ENCODE results near the gene PTPRZ1.

Gene PTPRZ1

GRCh38 chr7:121891731-121892130 lies 18.8 kb downstream of the PTPRZ1 start:
- DNase-seq (ENCODE audit: low read depth), result no peak

- DNase-seq (ENCODE audit: low read depth), result no peak
Observed at GRCh38 chr7:121901026-121901425, 28.1 kb downstream of the PTPRZ1 start.

- DNase-seq (ENCODE audit: low read depth), result no peak
Observed at GRCh38 chr7:121904120-121904519, 31.2 kb downstream of the PTPRZ1 start.

GRCh38 chr7:121908042-121908441 lies 35.1 kb downstream of the PTPRZ1 start:
- no peak for DNase-seq (ENCODE audit: low read depth)

GRCh38 chr7:121909716-121910345 lies 36.9 kb downstream of the PTPRZ1 start:
- no peak for DNase-seq (ENCODE audit: low read depth)

GRCh38 chr7:121913947-121914675 lies 41.1 kb downstream of the PTPRZ1 start:
- DNase-seq (ENCODE audit: low read depth), result no peak

- DNase-seq (ENCODE audit: low read depth), result no peak
Observed at GRCh38 chr7:121914676-121915279, 41.8 kb downstream of the PTPRZ1 start.

- no peak for DNase-seq (ENCODE audit: low read depth)
Observed at GRCh38 chr7:121916211-121916610, 43.2 kb downstream of the PTPRZ1 start.

GRCh38 chr7:121919986-121920385 lies 47.0 kb downstream of the PTPRZ1 start:
- DNase-seq (ENCODE audit: low read depth), result no peak

GRCh38 chr7:121924269-121925186 lies 51.6 kb downstream of the PTPRZ1 start:
- DNase-seq (ENCODE audit: low read depth), result no peak

GRCh38 chr7:121931149-121931902 lies 58.4 kb downstream of the PTPRZ1 start:
- no peak for DNase-seq (ENCODE audit: low read depth)

- DNase-seq (ENCODE audit: low read depth), result no peak
Observed at GRCh38 chr7:121932768-121933167, 59.8 kb downstream of the PTPRZ1 start.

- no peak for DNase-seq (ENCODE audit: low read depth)
Observed at GRCh38 chr7:121936951-121937623, 64.1 kb downstream of the PTPRZ1 start.

GRCh38 chr7:121938429-121938996 lies 65.6 kb downstream of the PTPRZ1 start:
- DNase-seq (ENCODE audit: low read depth), result no peak

- no peak for DNase-seq (ENCODE audit: low read depth)
Observed at GRCh38 chr7:121940918-121941317, 68.0 kb downstream of the PTPRZ1 start.

- DNase-seq (ENCODE audit: low read depth), result no peak
Observed at GRCh38 chr7:121941830-121942229, 68.9 kb downstream of the PTPRZ1 start.

- DNase-seq (ENCODE audit: low read depth), result no peak
Observed at GRCh38 chr7:121945066-121945465, 72.1 kb downstream of the PTPRZ1 start.

GRCh38 chr7:121945480-121946236 lies 72.7 kb downstream of the PTPRZ1 start:
- DNase-seq (ENCODE audit: low read depth), result no peak

- no peak for DNase-seq (ENCODE audit: low read depth)
Observed at GRCh38 chr7:121953164-121953563, 80.2 kb downstream of the PTPRZ1 start.

GRCh38 chr7:121953601-121954000 lies 80.6 kb downstream of the PTPRZ1 start:
- DNase-seq (ENCODE audit: low read depth), result no peak
